Measurements from ENCODE around the gene CSRP2.

The CSRP2 gene

GRCh38 chr12:76859611-76860010, 19.2 kb downstream of the CSRP2 start:
- no peak for DNase-seq

GRCh38 chr12:76856018-76856644, 22.7 kb downstream of the CSRP2 start:
- DNase-seq: no peak

GRCh38 chr12:76855271-76855670, 23.5 kb downstream of the CSRP2 start:
- no peak for DNase-seq

- no peak for DNase-seq
These were observed 26.7 kb downstream of the CSRP2 start for GRCh38 chr12:76852106-76852505.

- no peak for DNase-seq
These were observed 30.7 kb downstream of the CSRP2 start for GRCh38 chr12:76848132-76848531.

- no peak for DNase-seq
These were observed 31.6 kb downstream of the CSRP2 start for GRCh38 chr12:76847260-76847659.

- no peak for DNase-seq
These were observed 42.2 kb downstream of the CSRP2 start for GRCh38 chr12:76836633-76837032.

GRCh38 chr12:76830436-76830835, 48.4 kb downstream of the CSRP2 start:
- no peak for DNase-seq

- DNase-seq: no peak
These were observed 57.8 kb downstream of the CSRP2 start for GRCh38 chr12:76820888-76821482.

GRCh38 chr12:76813972-76814371, 64.8 kb downstream of the CSRP2 start:
- DNase-seq: no peak

GRCh38 chr12:76813265-76813664, 65.6 kb downstream of the CSRP2 start:
- DNase-seq: no peak

GRCh38 chr12:76811976-76812375, 66.8 kb downstream of the CSRP2 start:
- no peak for DNase-seq

GRCh38 chr12:76810671-76811419, 68.0 kb downstream of the CSRP2 start:
- no peak for DNase-seq
